Pancreas (tissue), 10 donors: Measurements from ENCODE around the gene KATNBL1. TPM values are rescaled to one million over a fixed set of nuclear protein-coding genes. Genes with fewer than 3 reads are reported as not detected.

Experiments
- ATAC-seq, 4 donors: fragments of 200-7000 bp; cut with Tn5 transposase; one replicate each; pipeline versions ENCODE4 v1.8.0 to v1.9.1; 2020; ENCODE audit warnings: mild to moderate bottlenecking in 4 of 4, moderate library complexity in 4 of 4
- DNase-seq, 6 donors: peaks; one replicate each; pipeline ENCODE4 v3.0.0-alpha.2; 2020
- FAIRE-seq: peaks from 2 replicates; lab custom pipeline; 2012; peaks lifted over from hg19 to GRCh38; lab: Jason Lieb, UNC
- H3K27ac ChIP-seq, 4 donors: fragments of 200-600 bp; sonication (generic); 1 replicate in 3 of 4; 2 replicates in 1 of 4; pipeline versions ENCODE4 v1.5.0 to v1.8.0; 2020
- H3K27me3 ChIP-seq, 4 donors: fragments of 200-600 bp; one replicate each; pipeline ENCODE4 v1.8.0; 2021
- H3K36me3 ChIP-seq, 3 donors: fragments of 200-600 bp; sonication (generic) in 1 of 3; one replicate each; pipeline versions ENCODE4 v1.5.0 to v1.8.0; 2020 to 2021
- H3K4me1 ChIP-seq, 3 donors: fragments of 200-600 bp; one replicate each; pipeline ENCODE4 v1.8.0; 2021
- H3K4me3 ChIP-seq, 4 donors: fragments of 200-600 bp; sonication (generic) in 2 of 4; one replicate each; pipeline versions ENCODE4 v1.5.0 to v1.8.0; 2020 to 2021
- H3K9me3 ChIP-seq, 4 donors: fragments of 200-600 bp; one replicate each; pipeline ENCODE4 v1.8.0; 2021
- CTCF ChIP-seq, 4 donors: fragments of 200-600 bp; sonication (generic) in 3 of 4; IDR thresholded peaks; one replicate each; pipeline versions ENCODE4 v1.5.0 to v1.8.0; 2021; ENCODE audit warnings: antibody characterized with exemption in 4 of 4
- WGBS, 2 donors: extraction: QIAGEN DNeasy Blood & Tissue Kit; methylation state at CpG; one replicate each; pipeline ENCODE4 v1.1.7; 2013; 5-methylcytosine and 5-hydroxymethylcytosine counted together
- intact Hi-C, 3 donors: fragments of 100-400 bp; cut with DNase I; formaldehyde crosslinking; loops; one replicate each; pipeline versions ENCODE4 v1.11.1 to v1.14.2; 2022
- polyA plus RNA-seq, 2 donors: library from polyadenylated mRNA; stranded (reverse); fragments of 200-250 nt; gene quantifications; one replicate each; pipeline ENCODE4 v1.2.3, GENCODE V29; 2013
- total RNA-seq, 6 donors: library from RNA; stranded (reverse); fragmentation: NEBNext Ultra II Directional in 4 of 6; extraction: Animal tissue kit (Norgen Biotek cat#: 25700) in 4 of 6; gene quantifications; one replicate each; pipeline versions ENCODE4 v1.2.1 to v1.2.4, GENCODE V29; 2021 to 2023
- donor health status: healthy with polysubstance abuse.
- donor health status: DM: no; HTN: no; CAD: no; lungs with moderate emphysema.
- donor health status: DM: no; HTN: no; CAD: no.
- donor health status: control.
- donor health status: control.
- donor health status: Bipolar disorder and iron deficiency.
- donor health status: DM: yes; HTN: yes; CAD: no.
- donor health status: DM: no; HTN: no; CAD: no.
- donor health status: DM: no; HTN: no; CAD: no.
- donor health status: DM: yes; HTN: yes; CAD: no.

The KATNBL1 gene
- total and polyA plus RNA-seq, 8 donors: 9.4 to 24.0 (median 11.4) TPM

GRCh38 chr15:34116620-34117019 lies 93.3 kb downstream of the KATNBL1 start:
- FAIRE-seq (no peak), ATAC-seq (no peak), DNase-seq (no peak)
- intact Hi-C loops: loop anchor here in 1 of 3 donors (10.0 kb wide), 1 partner anchor 88 kb away; no protein-coding TSS in a partner anchor
- H3K36me3 ChIP-seq: no peaks in the 10 kb centered on the region
- no peaks in the 10 kb centered on the region for H3K27me3 ChIP-seq
- no peaks in the 10 kb centered on the region for H3K9me3 ChIP-seq
- TF ChIP-seq CTCF (IDR thresholded peaks at IDR 0.05): no peak
- H3K4me3 ChIP-seq: no peak overlapping the region
- H3K4me1 ChIP-seq: no peaks in the 10 kb centered on the region
- H3K27ac ChIP-seq: no peak overlapping the region
- WGBS, 2 donors: 33 to 38% methylated on average over 2 of the region's 2 CpGs

GRCh38 chr15:34114739-34115138 lies 95.2 kb downstream of the KATNBL1 start:
- intact Hi-C loops: loop anchor here in 1 of 3 donors (10.0 kb wide), 1 partner anchor 90 kb away; no protein-coding TSS in a partner anchor
- no peaks in the 10 kb centered on the region for H3K4me1 ChIP-seq
- no peak for TF ChIP-seq CTCF (IDR thresholded peaks at IDR 0.05)
- FAIRE-seq (no peak), ATAC-seq (no peak), DNase-seq (no peak)
- WGBS, 2 donors: 75 to 81% methylated on average over 3 of the region's 3 CpGs
- no peak overlapping the region for H3K27ac ChIP-seq
- no peak overlapping the region for H3K4me3 ChIP-seq
- no peaks in the 10 kb centered on the region for H3K27me3 ChIP-seq
- no peaks in the 10 kb centered on the region for H3K36me3 ChIP-seq
- H3K9me3 ChIP-seq: no peaks in the 10 kb centered on the region

GRCh38 chr15:34114215-34114614 lies 95.7 kb downstream of the KATNBL1 start:
- Histone ChIP-seq H3K4me3 (no peak overlapping the region), H3K27ac (no peak overlapping the region), H3K36me3 (no peaks in the 10 kb centered on the region), H3K27me3 (no peaks in the 10 kb centered on the region), H3K9me3 (no peaks in the 10 kb centered on the region), H3K4me1 (no peaks in the 10 kb centered on the region)
- 49 to 50% methylated on average over 2 of the region's 2 CpGs for WGBS, 2 donors
- intact Hi-C loops: loop anchor here in 1 of 3 donors (10.0 kb wide), 1 partner anchor 91 kb away; no protein-coding TSS in a partner anchor
- FAIRE-seq (no peak), DNase-seq (no peak), ATAC-seq (no peak)
- no peak for TF ChIP-seq CTCF (IDR thresholded peaks at IDR 0.05)

DNA sequence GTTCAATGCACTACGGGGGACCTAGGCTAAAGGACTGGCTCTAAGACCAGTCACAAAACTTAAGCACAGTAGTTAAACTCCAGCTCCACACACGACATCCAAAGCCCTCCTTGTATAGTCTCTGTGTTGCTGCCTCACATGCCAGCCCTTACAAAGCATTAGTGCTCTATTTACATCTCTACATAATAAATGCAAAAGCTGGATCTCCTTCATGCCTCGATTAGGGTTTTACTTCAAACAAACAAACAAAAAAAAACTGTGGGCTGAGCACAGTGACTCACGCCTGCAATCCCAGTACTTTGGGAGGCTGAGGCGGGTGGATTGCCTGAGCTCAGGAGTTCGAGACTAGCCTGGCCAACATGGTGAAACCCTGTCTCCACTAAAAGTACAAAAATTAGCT lies 98.4 kb downstream of the KATNBL1 start:
- FAIRE-seq (no peak), DNase-seq (no peak), ATAC-seq (no peak)
- Histone ChIP-seq H3K4me1 (no peaks in the 10 kb centered on the region), H3K27ac (no peak overlapping the region), H3K36me3 (no peaks in the 10 kb centered on the region), H3K9me3 (no peaks in the 10 kb centered on the region), H3K27me3 (no peaks in the 10 kb centered on the region), H3K4me3 (no peak overlapping the region)
- no peak for TF ChIP-seq CTCF (IDR thresholded peaks at IDR 0.05)
- intact Hi-C loops: loop anchor here in 1 of 3 donors (10.0 kb wide), 1 partner anchor 93 kb away; no protein-coding TSS in a partner anchor
- WGBS, 2 donors: 55 to 63% methylated on average over 6 of the region's 6 CpGs
